Measurements from ENCODE around the gene TTLL12. TPM values are rescaled to one million over a fixed set of nuclear protein-coding genes. Genes with fewer than 3 reads are reported as not detected.
"Not testable (repeated sequence)": the region's sequence is repeated elsewhere in the genome, so short reads cannot be mapped to it uniquely, and the experiment has no call there.

Gene TTLL12
- total and polyA plus RNA-seq, 2 donors (not counting 1 experiment from before 2014, with no cell fraction given) = 11.0 to 21.3 TPM

DNA sequence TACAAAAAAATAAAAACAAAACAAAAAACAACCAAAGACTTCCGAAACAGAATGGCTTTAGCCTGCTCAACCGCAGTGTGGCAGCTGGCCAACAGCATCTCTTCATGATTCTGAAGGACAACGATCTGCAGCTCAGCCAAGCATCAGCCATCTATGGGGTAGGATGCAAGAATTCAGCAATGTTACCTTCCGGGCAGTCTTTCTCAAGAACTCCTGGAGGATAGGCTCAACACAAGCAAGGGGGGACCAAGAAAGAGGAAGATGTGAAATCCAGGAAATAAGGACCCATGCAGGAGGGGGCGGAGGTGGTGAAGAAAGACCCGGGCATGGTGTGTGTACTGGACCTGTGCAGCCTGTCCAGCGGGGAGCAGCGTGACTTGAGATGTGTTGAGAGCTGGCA is 39.1 kb downstream of the TTLL12 start:
- Mint-ChIP-seq H3K27ac (peak overlapping the region; percentile 79), H3K27me3 (no peaks in the 10 kb centered on the region), H3K9me3 (ENCODE audit: insufficient read depth) (no peaks in the 10 kb centered on the region), H3K4me1 (peaks cover 43% of the 10 kb centered on the region), H3K4me3 (peak overlapping the region; percentile 80)
- DNase-seq = peak; percentile 50
- Histone ChIP-seq H3K36me3 (replicated peaks in 1 of 2; ENCODE audit: control extremely low read depth in 1 of 2, control insufficient read depth in 1 of 2, extremely low read depth in 1 of 2, insufficient read depth in 2 of 2, low read length in 1 of 2) (no peaks in the 10 kb centered on the region), H3K4me2 (replicated peaks; ENCODE audit: low read depth, low read length, poor library complexity, severe bottlenecking) (peak overlapping the region; percentile 72), H2AFZ (ENCODE audit: insufficient read depth, low read depth, low read length, poor library complexity, severe bottlenecking) (peak overlapping the region; percentile 68), H3K4me3 (ENCODE audit: control extremely low read depth in 1 of 5, extremely low read depth in 1 of 5, insufficient read depth in 1 of 5, low read depth in 2 of 5, low read length in 4 of 5) (peak overlapping the region in 3 of 5 experiments; percentile 28 to 50 (median 30)), H3K9me3 (ENCODE audit: control extremely low read depth in 1 of 3, control insufficient read depth in 2 of 3, insufficient read depth in 1 of 3, low read length in 2 of 3) (no peaks in the 10 kb centered on the region), H4K20me1 (ENCODE audit: control insufficient read depth, insufficient read depth, low read length, poor library complexity, severe bottlenecking) (no peaks in the 10 kb centered on the region), H3K9ac (ENCODE audit: low read length) (peak overlapping the region; percentile 43), H3K4me1 (ENCODE audit: control insufficient read depth in 2 of 2, insufficient read depth in 2 of 2, low read length in 2 of 2) (peaks cover 42 to 62% of the 10 kb centered on the region in 2 donors), H3K27ac (ENCODE audit: low read length in 2 of 2) (peak overlapping the region; percentile 20 to 47), H3K79me2 (ENCODE audit: control insufficient read depth, insufficient read depth, low read length) (peaks cover 25% of the 10 kb centered on the region), H3K27me3 (replicated peaks in 1 of 4; ENCODE audit: control extremely low read depth in 1 of 4, control insufficient read depth in 3 of 4, insufficient read depth in 4 of 4, low read length in 3 of 4) (no peaks in the 10 kb centered on the region)
- no peak for ATAC-seq (ENCODE audit: low read depth)
- ChIA-PET CTCF (interaction anchor here (0.7 to 0.9 kb wide), 2 partner anchors 15 to 40 kb away, joined by 3 to 4 read pairs; no protein-coding TSS in a partner anchor), POLR2A (interaction anchor here (0.7 to 1.3 kb wide), 3 partner anchors 26 to 291 kb away, joined by 3 to 8 read pairs (median 4); partner anchors contain the start of genes ARFGAP3 and TTLL12)
- TF ChIP-seq CTCF (IDR thresholded peaks at IDR 0.05) (no peak), EZH2 (IDR thresholded peaks at IDR 0.05; ENCODE audit: borderline replicate concordance, insufficient read depth, low read depth, low read length, poor library complexity, severe bottlenecking) (no peak)
- intact Hi-C loops (cut with micrococcal nuclease) = loop anchor here (1.0 kb wide), 1 partner anchor 39 kb away; the partner anchor contains the start of gene TTLL12
- WGBS (ENCODE audit: insufficient coverage) = 40% methylated on average over 7 of the region's 8 CpGs

- H3K4me2 ChIP-seq (replicated peaks; ENCODE audit: low read depth, low read length, poor library complexity, severe bottlenecking) = peak overlapping the region; percentile 72
- POLR2A ChIA-PET = interaction anchor here (0.6 kb wide), 1 partner anchor 88 kb away, joined by 3 read pairs; no protein-coding TSS in a partner anchor
- peak overlapping the region; percentile 61 for H3K27ac Mint-ChIP-seq
- H3K36me3 ChIP-seq (replicated peaks in 1 of 2; ENCODE audit: control extremely low read depth in 1 of 2, control insufficient read depth in 1 of 2, extremely low read depth in 1 of 2, insufficient read depth in 2 of 2, low read length in 1 of 2); H3K9me3 Mint-ChIP-seq (ENCODE audit: insufficient read depth); H3K9me3 ChIP-seq (ENCODE audit: control extremely low read depth in 1 of 3, control insufficient read depth in 2 of 3, insufficient read depth in 1 of 3, low read length in 2 of 3); intact Hi-C loops (cut with micrococcal nuclease); DNase-seq; ATAC-seq (ENCODE audit: low read depth); H4K20me1 ChIP-seq (ENCODE audit: control insufficient read depth, insufficient read depth, low read length, poor library complexity, severe bottlenecking); H3K4me3 Mint-ChIP-seq; H3K27me3 Mint-ChIP-seq; H3K9ac ChIP-seq (ENCODE audit: low read length); H3K27me3 ChIP-seq (replicated peaks in 1 of 4; ENCODE audit: control extremely low read depth in 1 of 4, control insufficient read depth in 3 of 4, insufficient read depth in 4 of 4, low read length in 3 of 4); H2AFZ ChIP-seq (ENCODE audit: insufficient read depth, low read depth, low read length, poor library complexity, severe bottlenecking); H3K4me3 ChIP-seq (ENCODE audit: control extremely low read depth in 1 of 5, extremely low read depth in 1 of 5, insufficient read depth in 1 of 5, low read depth in 2 of 5, low read length in 4 of 5): not testable (repeated sequence)
- peaks cover 16% of the 10 kb centered on the region for H3K79me2 ChIP-seq (ENCODE audit: control insufficient read depth, insufficient read depth, low read length)
- 81% methylated on average over 12 of the region's 15 CpGs for WGBS (ENCODE audit: insufficient coverage)
- CTCF ChIA-PET = interaction anchor here (1.0 to 1.6 kb wide), 2 partner anchors 10 to 29 kb away, joined by 4 to 7 read pairs; no protein-coding TSS in a partner anchor
- H3K4me1 Mint-ChIP-seq = peaks cover 42% of the 10 kb centered on the region
- peaks cover 42 to 62% of the 10 kb centered on the region in 2 donors for H3K4me1 ChIP-seq (ENCODE audit: control insufficient read depth in 2 of 2, insufficient read depth in 2 of 2, low read length in 2 of 2)
- H3K27ac ChIP-seq (ENCODE audit: low read length in 2 of 2) = peak overlapping the region; percentile 41 to 47
These were observed 40.6 kb downstream of the TTLL12 start for GRCh38 chr22:43146332-43146731.

GRCh38 chr22:43145371-43145770 is 41.6 kb downstream of the TTLL12 start:
- H3K27ac Mint-ChIP-seq = not testable (repeated sequence)

More at GRCh38 chr22:43145371-43145770, 41.6 kb downstream of the TTLL12 start:
- intact Hi-C loops (cut with micrococcal nuclease); ATAC-seq (ENCODE audit: low read depth); H3K27me3 Mint-ChIP-seq; H3K4me2 ChIP-seq (replicated peaks; ENCODE audit: low read depth, low read length, poor library complexity, severe bottlenecking); H3K4me3 Mint-ChIP-seq; DNase-seq; H3K36me3 ChIP-seq (replicated peaks in 1 of 2; ENCODE audit: control extremely low read depth in 1 of 2, control insufficient read depth in 1 of 2, extremely low read depth in 1 of 2, insufficient read depth in 2 of 2, low read length in 1 of 2); H3K27me3 ChIP-seq (replicated peaks in 1 of 4; ENCODE audit: control extremely low read depth in 1 of 4, control insufficient read depth in 3 of 4, insufficient read depth in 4 of 4, low read length in 3 of 4); H3K27ac ChIP-seq (ENCODE audit: low read length in 2 of 2); H2AFZ ChIP-seq (ENCODE audit: insufficient read depth, low read depth, low read length, poor library complexity, severe bottlenecking); H3K9me3 ChIP-seq (ENCODE audit: control extremely low read depth in 1 of 3, control insufficient read depth in 2 of 3, insufficient read depth in 1 of 3, low read length in 2 of 3); H3K9me3 Mint-ChIP-seq (ENCODE audit: insufficient read depth); H3K4me3 ChIP-seq (ENCODE audit: control extremely low read depth in 1 of 5, extremely low read depth in 1 of 5, insufficient read depth in 1 of 5, low read depth in 2 of 5, low read length in 4 of 5); CTCF ChIA-PET; H3K9ac ChIP-seq (ENCODE audit: low read length); H4K20me1 ChIP-seq (ENCODE audit: control insufficient read depth, insufficient read depth, low read length, poor library complexity, severe bottlenecking): not testable (repeated sequence)
- Histone ChIP-seq H3K4me1 (ENCODE audit: control insufficient read depth in 2 of 2, insufficient read depth in 2 of 2, low read length in 2 of 2) (peaks cover 37 to 54% of the 10 kb centered on the region in 2 donors), H3K79me2 (ENCODE audit: control insufficient read depth, insufficient read depth, low read length) (peaks cover 13% of the 10 kb centered on the region)
- H3K4me1 Mint-ChIP-seq = peaks cover 40% of the 10 kb centered on the region
- WGBS (ENCODE audit: insufficient coverage) = 100% methylated on average over 5 of the region's 8 CpGs
- POLR2A ChIA-PET = interaction anchor here (0.6 kb wide), 2 partner anchors 40 to 247 kb away, joined by 3 to 4 read pairs; no protein-coding TSS in a partner anchor

Measured in B cell (primary cell).